H1 (cell line): Measurements from ENCODE around the gene ABCA5. TPM values are rescaled to one million over a fixed set of nuclear protein-coding genes. Genes with fewer than 3 reads are reported as not detected.

ENCODE experiments used
- CTCF ChIA-PET: fragments of 300-600 bp; sonication (Branson Sonifier 250); formaldehyde crosslinking; loops from one replicate; lab custom pipeline; 2021; ENCODE audit not compliant: partially characterized antibody; lab: Charles Lee
- POLR2A ChIA-PET: fragments of 300-600 bp; sonication (Branson Sonifier 250); formaldehyde crosslinking; loops from one replicate; lab custom pipeline; 2021; ENCODE audit warnings: inconsistent platforms; ENCODE audit not compliant: partially characterized antibody; lab: Charles Lee
- DNase-seq, 2 experiments: peaks; one replicate each; pipeline versions ENCODE4 v3.0.0 to v3.0.0-alpha.2; 2010 to 2022; ENCODE audit warnings: low spot score in 2 of 2, low read depth in 1 of 2, mixed read lengths in 1 of 2
- FAIRE-seq: peaks from 2 replicates; lab custom pipeline; 2011; peaks lifted over from hg19 to GRCh38; lab: Jason Lieb, UNC
- H2AFZ ChIP-seq: 2 replicates; pipeline ENCODE4 v1.8.1; 2012; ENCODE audit warnings: low read length, inconsistent platforms
- H2AK5ac ChIP-seq: 2 replicates; pipeline ENCODE4 v1.6.1; 2013; ENCODE audit warnings: low read depth, low read length
- H2BK120ac ChIP-seq: replicated peaks from 2 replicates; pipeline ENCODE3; 2013; ENCODE audit warnings: low read depth, low read length, inconsistent platforms
- H2BK12ac ChIP-seq: 2 replicates; pipeline ENCODE4 v1.6.1; 2013; ENCODE audit warnings: low read depth, low read length
- H2BK15ac ChIP-seq: 2 replicates; pipeline ENCODE4 v1.6.1; 2013; ENCODE audit warnings: low read length
- H2BK20ac ChIP-seq: 2 replicates; pipeline ENCODE4 v1.6.1; 2013; ENCODE audit warnings: low read length
- H2BK5ac ChIP-seq: 2 replicates; pipeline ENCODE4 v1.6.1; 2013; ENCODE audit warnings: low read depth, low read length
- H3K14ac ChIP-seq: 2 replicates; pipeline ENCODE4 v1.6.1; 2013; ENCODE audit warnings: inconsistent platforms; ENCODE audit not compliant: insufficient read length
- H3K18ac ChIP-seq: 2 replicates; pipeline ENCODE4 v1.6.1; 2013; ENCODE audit warnings: low read length; ENCODE audit errors: extremely low read depth
- H3K23ac ChIP-seq: 2 replicates; pipeline ENCODE4 v1.6.1; 2013; ENCODE audit warnings: inconsistent platforms; ENCODE audit not compliant: insufficient read length
- H3K23me2 ChIP-seq: 2 replicates; pipeline ENCODE4 v1.6.1; 2013; ENCODE audit warnings: low read depth, low read length
- H3K27ac ChIP-seq: 2 replicates; pipeline ENCODE4 v1.6.1; 2011; ENCODE audit warnings: low read depth, low read length, inconsistent platforms
- H3K27me3 ChIP-seq, 4 experiments: replicated peaks in 1 of 4; 1 replicate in 1 of 4; 2 replicates in 3 of 4; pipeline versions ENCODE4 v1.6.1 to v1.8.1; 2011 to 2013; ENCODE audit warnings: low read length in 3 of 4, mild to moderate bottlenecking in 3 of 4, inconsistent platforms in 2 of 4, mixed read lengths in 2 of 4, moderate library complexity in 1 of 4; ENCODE audit not compliant: control insufficient read depth in 3 of 4, insufficient read depth in 3 of 4; ENCODE audit errors: extremely low read depth in 1 of 4
- H3K36me3 ChIP-seq, 4 experiments: 2 replicates each; pipeline versions ENCODE4 v1.6.1 to v1.8.1; 2011 to 2013; ENCODE audit warnings: mild to moderate bottlenecking in 4 of 4, low read length in 3 of 4, moderate library complexity in 2 of 4, control low read depth in 1 of 4, inconsistent platforms in 1 of 4; ENCODE audit not compliant: insufficient read depth in 4 of 4, control insufficient read depth in 2 of 4
- H3K4ac ChIP-seq: replicated peaks from 2 replicates; pipeline ENCODE3; 2013; ENCODE audit warnings: low read length, low read depth, mixed read lengths, inconsistent platforms; ENCODE audit not compliant: insufficient read length
- H3K4me1 ChIP-seq, 4 experiments: replicated peaks in 1 of 4; 1 replicate in 1 of 4; 2 replicates in 3 of 4; pipeline versions ENCODE4 v1.6.1 to v1.8.1; 2011 to 2013; ENCODE audit warnings: low read length in 3 of 4, inconsistent platforms in 2 of 4, mixed read lengths in 1 of 4; ENCODE audit not compliant: insufficient read depth in 4 of 4, control insufficient read depth in 3 of 4
- H3K4me2 ChIP-seq, 2 experiments: 2 replicates each; pipeline versions ENCODE4 v1.6.1 to v1.8.1; 2011 to 2013; ENCODE audit warnings: low read depth in 2 of 2, low read length in 2 of 2, control low read depth in 1 of 2, inconsistent platforms in 1 of 2, mild to moderate bottlenecking in 1 of 2; ENCODE audit not compliant: insufficient read depth in 1 of 2
- H3K4me3 ChIP-seq, 4 experiments: fragments of 200-600, 300-600 bp in 1 of 4; sonication (generic), shearing (Covaris generic), sonication (Bioruptor Twin) in 1 of 4; 2 replicates each; pipeline versions ENCODE4 v1.5.1 to v1.8.1; 2011 to 2016; ENCODE audit warnings: low read length in 4 of 4, low read depth in 3 of 4, control low read depth in 2 of 4, inconsistent platforms in 2 of 4, mild to moderate bottlenecking in 2 of 4, mixed read lengths in 1 of 4, moderate library complexity in 1 of 4; ENCODE audit not compliant: insufficient read depth in 2 of 4; ENCODE audit errors: extremely low read depth in 1 of 4
- H3K56ac ChIP-seq: replicated peaks from 2 replicates; pipeline ENCODE3; 2013; ENCODE audit warnings: low read depth, mild to moderate bottlenecking, mixed read lengths, low read length, inconsistent platforms; ENCODE audit not compliant: insufficient read length
- H3K79me1 ChIP-seq: 2 replicates; pipeline ENCODE4 v1.6.1; 2013; ENCODE audit warnings: low read depth, low read length, control low read depth
- H3K79me2 ChIP-seq, 2 experiments: 2 replicates each; pipeline versions ENCODE4 v1.6.1 to v1.8.1; 2012 to 2013; ENCODE audit warnings: low read length in 2 of 2, mild to moderate bottlenecking in 2 of 2, inconsistent platforms in 1 of 2; ENCODE audit not compliant: insufficient read depth in 2 of 2, control insufficient read depth in 1 of 2
- H3K9ac ChIP-seq, 4 experiments: replicated peaks in 1 of 4; 1 replicate in 1 of 4; 2 replicates in 3 of 4; pipeline versions ENCODE4 v1.6.1 to v1.8.1; 2011 to 2013; ENCODE audit warnings: low read depth in 3 of 4, low read length in 3 of 4, control low read depth in 2 of 4, mild to moderate bottlenecking in 2 of 4, moderate library complexity in 2 of 4, inconsistent platforms in 1 of 4; ENCODE audit errors: extremely low read depth in 1 of 4
- H3K9me3 ChIP-seq, 2 experiments: 2 replicates each; pipeline versions ENCODE4 v1.6.1 to v1.8.1; 2012 to 2013; ENCODE audit warnings: mild to moderate bottlenecking in 2 of 2, moderate library complexity in 2 of 2, control low read depth in 1 of 2, inconsistent platforms in 1 of 2, low read depth in 1 of 2, low read length in 1 of 2, mixed read lengths in 1 of 2; ENCODE audit not compliant: insufficient read depth in 2 of 2
- H4K20me1 ChIP-seq, 2 experiments: replicated peaks in 1 of 2; 2 replicates each; pipeline versions ENCODE3 to v1.8.1; 2011 to 2013; ENCODE audit warnings: inconsistent platforms in 2 of 2, low read length in 2 of 2, mild to moderate bottlenecking in 1 of 2; ENCODE audit not compliant: insufficient read depth in 2 of 2, control insufficient read depth in 1 of 2
- H4K5ac ChIP-seq: 2 replicates; pipeline ENCODE4 v1.6.1; 2013; ENCODE audit warnings: low read length, low read depth, mixed read lengths, inconsistent platforms; ENCODE audit not compliant: insufficient read length
- H4K8ac ChIP-seq: 2 replicates; pipeline ENCODE4 v1.8.0; 2013; ENCODE audit warnings: mild to moderate bottlenecking, moderate library complexity, low read length, inconsistent platforms; ENCODE audit not compliant: insufficient read depth; ENCODE audit errors: extremely low read depth
- H4K91ac ChIP-seq: replicated peaks from 2 replicates; pipeline ENCODE3; 2013; ENCODE audit warnings: low read length, mixed read lengths, inconsistent platforms; ENCODE audit not compliant: insufficient read length
- ASH2L ChIP-seq: fragments of 200-600, 300-600 bp; sonication (generic); IDR thresholded peaks from one replicate; pipeline ENCODE4 v1.7.1; 2017; ENCODE audit warnings: low read length
- BACH1 ChIP-seq: IDR thresholded peaks from 2 replicates; pipeline ENCODE4 v1.6.1; 2012; ENCODE audit warnings: low read length, improper control_type of control experiment
- BCL11A ChIP-seq, 2 experiments: IDR thresholded peaks; one replicate each; pipeline ENCODE4 v1.6.1; 2011; ENCODE audit warnings: low read depth in 2 of 2, low read length in 2 of 2, mild to moderate bottlenecking in 2 of 2
- CBX8 ChIP-seq: fragments of 300-800, 300-1000 bp; sonication (generic); IDR thresholded peaks from 2 replicates; pipeline ENCODE4 v1.7.1; 2016; ENCODE audit warnings: low read depth, low read length, borderline replicate concordance
- CREB1 ChIP-seq: IDR thresholded peaks from 2 replicates; pipeline ENCODE4 v1.6.1; 2012; ENCODE audit warnings: inconsistent platforms
- EP300 ChIP-seq, 2 experiments: IDR thresholded peaks; 1 replicate in 1 of 2; 2 replicates in 1 of 2; pipeline ENCODE4 v1.6.1; 2011 to 2012; ENCODE audit warnings: low read depth in 2 of 2, low read length in 2 of 2, mild to moderate bottlenecking in 2 of 2, borderline replicate concordance in 1 of 2, inconsistent platforms in 1 of 2, moderate library complexity in 1 of 2
- EZH2 ChIP-seq: fragments of 200-600 bp; sonication (generic); IDR thresholded peaks from 2 replicates; pipeline ENCODE4 v1.7.1; 2012; ENCODE audit warnings: low read depth, mild to moderate bottlenecking, moderate library complexity, low read length, inconsistent platforms; ENCODE audit not compliant: severe bottlenecking
- KDM1A ChIP-seq: fragments of 200-600, 300-600 bp; sonication (generic); IDR thresholded peaks from 2 replicates; pipeline ENCODE4 v1.7.1; 2016; ENCODE audit warnings: mild to moderate bottlenecking, low read length, borderline replicate concordance
- MAFK ChIP-seq: IDR thresholded peaks from 2 replicates; pipeline ENCODE4 v1.6.1; 2012; ENCODE audit warnings: low read depth, mild to moderate bottlenecking, improper control_type of control experiment, low read length
- POLR2AphosphoS5 ChIP-seq: IDR thresholded peaks from 2 replicates; pipeline ENCODE4 v1.6.1; 2011; ENCODE audit warnings: low read depth, low read length
- RAD21 ChIP-seq, 2 experiments: IDR thresholded peaks in 1 of 2; conservative IDR thresholded peaks in 1 of 2; 2 replicates each; pipeline ENCODE4 v1.6.1; 2011; ENCODE audit warnings: low read depth in 2 of 2, low read length in 2 of 2, improper control_type of control experiment in 1 of 2, inconsistent platforms in 1 of 2, mild to moderate bottlenecking in 1 of 2, moderate library complexity in 1 of 2
- SRF ChIP-seq: IDR thresholded peaks from 2 replicates; pipeline ENCODE4 v1.6.1; 2011; ENCODE audit warnings: mild to moderate bottlenecking, low read depth, low read length, moderate library complexity
- SUZ12 ChIP-seq: fragments of 200-600 bp; sonication (generic); IDR thresholded peaks from 2 replicates; pipeline ENCODE4 v1.6.1; 2012; ENCODE audit warnings: mild to moderate bottlenecking, inconsistent platforms, low read length, moderate library complexity, mixed read lengths
- TBP ChIP-seq: IDR thresholded peaks from 2 replicates; pipeline ENCODE4 v1.6.1; 2011; ENCODE audit warnings: low read depth, low read length, improper control_type of control experiment
- whole genome bisulfite sequencing, 2 experiments: shearing (Covaris generic) in 1 of 2; methylation state at CpG; one replicate each; pipeline versions ENCODE4 v1.1.6 to v1.1.7; 2013 to 2015; ENCODE audit warnings: low lambda C conversion rate in 2 of 2, mixed read lengths in 2 of 2, inconsistent platforms in 1 of 2, low coverage in 1 of 2, missing lambda C conversion rate in 1 of 2; ENCODE audit not compliant: insufficient replicate concordance in 2 of 2, insufficient coverage in 1 of 2, insufficient read length in 1 of 2; ENCODE audit errors: extremely low coverage in 1 of 2, missing lambda C conversion rate in 1 of 2; 5-methylcytosine and 5-hydroxymethylcytosine counted together
- polyA plus RNA-seq, 7 experiments: library from polyadenylated mRNA; depleted of rRNA in 3 of 7; stranded (reverse) in 5 of 7; unstranded in 2 of 7; fragments of >200 nt in 5 of 7; fragments of 200-250 nt in 2 of 7; gene quantifications; 1 replicate in 5 of 7; 2 replicates in 1 of 7; 4 replicates in 1 of 7; pipeline versions ENCODE4 v1.2.1 to v1.2.3, GENCODE V29; 2011 to 2013; ENCODE audit warnings: missing spikeins in 2 of 7, mixed read lengths in 2 of 7
- total RNA-seq: library from RNA; stranded (reverse); fragmentation: NEBNext Ultra II Directional; extraction: Animal tissue kit (Norgen Biotek cat#: 25700); gene quantifications from 2 replicates; pipeline ENCODE4 v1.2.1, GENCODE V29; 2021

ABCA5 gene
- total and polyA plus RNA-seq, 2 of the 8 experiments (the other 6 are each of a cell fraction or from before 2014, with no cell fraction given), result 1.3 to 4.1 TPM

DNA sequence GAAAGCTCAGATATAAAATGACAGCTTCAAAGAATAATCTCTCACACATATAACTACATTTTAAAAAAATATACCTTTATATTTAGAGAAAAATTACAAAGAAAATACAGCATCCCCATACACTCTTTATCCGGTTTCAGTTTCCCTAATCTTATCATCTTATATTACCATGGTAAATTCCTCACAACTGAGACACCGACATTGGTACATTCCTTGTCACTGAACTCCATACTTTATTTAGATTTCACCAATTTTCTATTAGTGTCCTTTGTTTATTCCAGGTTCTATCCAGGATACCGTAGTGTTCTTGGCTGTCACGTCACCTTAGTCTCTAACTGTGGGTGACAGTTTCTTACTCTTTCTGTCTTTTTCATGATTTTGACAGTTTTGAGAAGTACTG lies 76.3 kb downstream of the ABCA5 start:
- Histone ChIP-seq H2BK120ac (no peak overlapping the region), H3K27ac (no peak overlapping the region), H4K5ac (no peak overlapping the region), H2BK5ac (no peak overlapping the region), H3K79me2 (no peaks in the 10 kb centered on the region), H3K4me3 (no peak overlapping the region), H2BK20ac (no peak overlapping the region), H3K4me2 (no peak overlapping the region), H2AFZ (no peak overlapping the region), H2AK5ac (no peak overlapping the region), H3K56ac (no peak overlapping the region), H3K9ac (no peak overlapping the region), H3K9me3 (no peaks in the 10 kb centered on the region), H3K18ac (no peak overlapping the region), H3K23me2 (no peaks in the 10 kb centered on the region), H3K4me1 (no peaks in the 10 kb centered on the region), H3K36me3 (no peaks in the 10 kb centered on the region), H3K23ac (no peak overlapping the region), H4K91ac (no peak overlapping the region), H3K14ac (no peak overlapping the region), H3K27me3 (no peaks in the 10 kb centered on the region), H2BK12ac (no peak overlapping the region), H4K8ac (no peak overlapping the region), H4K20me1 (no peaks in the 10 kb centered on the region), H2BK15ac (no peak overlapping the region), H3K4ac (no peak overlapping the region), H3K79me1 (no peaks in the 10 kb centered on the region)
- CTCF ChIA-PET, result interaction anchor here (1.3 to 4.5 kb wide), 4 partner anchors 12 to 479 kb away, joined by 3 to 20 read pairs (median 4); no protein-coding TSS in a partner anchor
- WGBS, 2 experiments, result 87% methylated on average over 4 of the region's 4 CpGs; no CpG with 5 or more reads in 1 of the 2 experiments
- TF ChIP-seq TBP (no peak), EP300 (IDR thresholded peaks at IDR 0.05; ENCODE audit: borderline replicate concordance in 1 of 2, low read depth in 2 of 2, low read length in 2 of 2) (no peak), SUZ12 (no peak), POLR2AphosphoS5 (no peak), BCL11A (IDR thresholded peaks at IDR 0.05; ENCODE audit: low read depth in 2 of 2, low read length in 2 of 2) (no peak), CBX8 (no peak), BACH1 (no peak), ASH2L (no peak), RAD21 (IDR thresholded peaks at IDR 0.05 in 1 of 2, conservative IDR thresholded peaks at IDR 0.05 in 1 of 2; ENCODE audit: low read depth in 2 of 2, low read length in 2 of 2) (no peak), MAFK (no peak), SRF (no peak), KDM1A (no peak), CREB1 (no peak), EZH2 (no peak)
- FAIRE-seq (no peak), DNase-seq (no peak)
- POLR2A ChIA-PET, result no interaction called here
